Immature natural killer cell (primary cell): ENCODE results near the gene KIR3DL1. TPM values are rescaled to one million over a fixed set of nuclear protein-coding genes. Genes with fewer than 3 reads are reported as not detected.
"Not testable (repeated sequence)": the region's sequence is repeated elsewhere in the genome, so short reads cannot be mapped to it uniquely, and the experiment has no call there.

ENCODE experiments used
- DNase-seq, 3 donors: peaks; one replicate each; pipeline ENCODE4 v3.0.0; 2022; ENCODE audit warnings: mixed read lengths in 1 of 3
- H3K27ac Mint-ChIP-seq, 6 donors: one replicate each; pipeline ENCODE4 v1.8.0; 2020; ENCODE audit warnings: mixed read lengths in 6 of 6, mild to moderate bottlenecking in 5 of 6, inconsistent platforms in 4 of 6, moderate library complexity in 3 of 6
- H3K27me3 Mint-ChIP-seq, 3 donors: one replicate each; pipeline ENCODE4 v1.8.0; 2020 to 2021; ENCODE audit warnings: low read depth in 3 of 3, mild to moderate bottlenecking in 3 of 3, mixed read lengths in 3 of 3, moderate library complexity in 3 of 3, inconsistent platforms in 1 of 3
- H3K36me3 Mint-ChIP-seq, 3 donors: one replicate each; pipeline ENCODE4 v1.8.0; 2020; ENCODE audit warnings: mixed read lengths in 3 of 3, inconsistent platforms in 2 of 3, mild to moderate bottlenecking in 2 of 3
- H3K4me1 Mint-ChIP-seq, 2 donors: one replicate each; pipeline ENCODE4 v1.8.0; 2020; ENCODE audit warnings: inconsistent platforms in 2 of 2, mild to moderate bottlenecking in 2 of 2, mixed read lengths in 2 of 2, moderate library complexity in 1 of 2
- H3K4me3 Mint-ChIP-seq, 5 donors: one replicate each; pipeline ENCODE4 v1.8.0; 2020; ENCODE audit warnings: mild to moderate bottlenecking in 5 of 5, mixed read lengths in 5 of 5, inconsistent platforms in 3 of 5, moderate library complexity in 3 of 5
- H3K9me3 Mint-ChIP-seq, 6 donors: one replicate each; pipeline ENCODE4 v1.8.0; 2020; ENCODE audit warnings: mild to moderate bottlenecking in 6 of 6, mixed read lengths in 6 of 6, inconsistent platforms in 4 of 6, moderate library complexity in 3 of 6
- polyA plus RNA-seq, 3 donors: library from polyadenylated mRNA; unstranded; fragments of 300-500 nt; fragmentation: Illumina TruSeq; gene quantifications; one replicate each; pipeline ENCODE4 v1.2.3, GENCODE V29; 2021

KIR3DL1 gene
- polyA plus RNA-seq, 3 donors from 2014 or later: 140 to 162 (median 144) TPM

- Mint-ChIP-seq H3K36me3 (peaks cover 0 to 14% (median 3%) of the 10 kb centered on the region in 3 donors), H3K4me1 (peaks cover 8 to 15% of the 10 kb centered on the region in 2 donors), H3K27ac (peak overlapping the region in 5 of 6 donors; percentile 23 to 70 (median 34)), H3K4me3 (peak overlapping the region; percentile 16 to 58 (median 43)), H3K27me3 (peaks cover 0 to 3% (median 2%) of the 10 kb centered on the region in 3 donors), H3K9me3 (no peaks in the 10 kb centered on the region)
- no peak for DNase-seq
Observed at GRCh38 chr19:54791476-54791875, 24.8 kb upstream of the KIR3DL1 start.

GRCh38 chr19:54792814-54793213, 23.5 kb upstream of the KIR3DL1 start:
- Mint-ChIP-seq H3K9me3 (no peaks in the 10 kb centered on the region), H3K36me3 (peaks cover 0 to 20% (median 9%) of the 10 kb centered on the region in 3 donors), H3K27ac (no peak overlapping the region), H3K4me1 (peaks cover 8 to 15% of the 10 kb centered on the region in 2 donors), H3K4me3 (no peak overlapping the region), H3K27me3 (peaks cover 0 to 3% (median 2%) of the 10 kb centered on the region in 3 donors)
- DNase-seq: peak; percentile 55 to 61 (median 56)

DNA sequence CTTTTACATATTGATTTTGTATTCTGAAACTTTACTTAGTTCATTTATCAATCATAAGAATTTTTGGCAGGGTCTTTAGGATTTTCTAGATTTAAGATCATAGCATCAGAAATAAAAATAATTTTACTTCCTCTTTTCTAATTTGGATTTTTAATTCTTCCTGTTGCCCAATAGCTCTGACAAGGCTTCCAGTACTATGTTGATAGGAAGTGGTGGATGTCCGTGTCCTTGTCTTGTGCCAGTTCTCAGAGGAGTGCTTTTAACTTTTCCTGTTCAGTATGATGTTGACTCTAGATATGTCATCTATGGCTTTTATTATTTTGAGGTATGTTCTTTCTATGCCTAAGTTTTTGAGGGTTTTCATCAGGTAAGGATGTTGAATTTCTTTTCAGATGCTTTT, 20.5 kb upstream of the KIR3DL1 start:
- Mint-ChIP-seq H3K27ac (peak overlapping the region in 4 of 6 donors; percentile 20 to 76 (median 61)), H3K4me3 (no peak overlapping the region), H3K9me3 (no peaks in the 10 kb centered on the region), H3K36me3 (peaks cover 0 to 13% (median 9%) of the 10 kb centered on the region in 3 donors), H3K4me1 (peaks cover 0 to 15% of the 10 kb centered on the region in 2 donors), H3K27me3 (peaks cover 0 to 5% (median 2%) of the 10 kb centered on the region in 3 donors)
- no peak for DNase-seq

- peaks cover 55 to 57% of the 10 kb centered on the region in 2 donors for H3K4me1 Mint-ChIP-seq
- H3K9me3 Mint-ChIP-seq: peaks cover 0 to 3% (median 0%) of the 10 kb centered on the region in 6 donors
- peaks cover 23 to 31% (median 24%) of the 10 kb centered on the region in 3 donors for H3K27me3 Mint-ChIP-seq
- H3K4me3 Mint-ChIP-seq: peak within 1 kb of the TSS; percentile 73 to 83 (median 76)
- peak within 1 kb of the TSS; percentile 88 to 98 (median 96) for H3K27ac Mint-ChIP-seq
- DNase-seq: peak; percentile 92 to 94 (median 93)
- H3K36me3 Mint-ChIP-seq: peaks cover 0 to 1% (median 0%) of the 10 kb centered on the region in 3 donors
Observed at GRCh38 chr19:54803410-54803809, 12.9 kb upstream of the KIR3DL1 start, which contains the start of gene KIR2DL4. TSS of gene KIR2DL4 (plus strand) at chr19:54803610. CDS start at chr19:54803652, 42 bp downstream.

DNA sequence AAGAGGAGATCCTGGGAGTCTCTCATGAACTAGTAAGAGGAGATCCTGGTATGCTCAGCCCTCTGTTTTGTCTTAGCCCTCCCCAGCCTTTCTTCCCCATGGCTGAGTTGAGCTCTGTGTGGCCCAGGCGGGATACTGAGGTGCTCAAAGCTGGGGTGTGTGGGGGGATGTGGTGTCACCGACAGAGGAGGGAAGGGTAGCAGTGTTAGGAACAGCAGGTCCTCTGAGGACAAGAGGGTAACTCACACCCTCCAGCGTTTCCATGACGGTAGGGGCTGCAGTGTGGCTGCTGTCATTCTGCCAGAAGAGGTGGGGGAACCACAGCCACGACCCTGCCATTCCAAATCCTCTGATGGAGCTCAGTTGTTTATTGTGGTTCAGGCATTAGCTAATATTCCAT, 12.2 kb upstream of the KIR3DL1 start:
- H3K4me1 Mint-ChIP-seq: peaks cover 55 to 57% of the 10 kb centered on the region in 2 donors
- peaks cover 0 to 3% (median 0%) of the 10 kb centered on the region in 3 donors for H3K36me3 Mint-ChIP-seq
- H3K4me3 Mint-ChIP-seq: peak overlapping the region; percentile 73 to 83 (median 76)
- DNase-seq: peak; percentile 84 to 86 (median 86)
- peak overlapping the region; percentile 88 to 98 (median 96) for H3K27ac Mint-ChIP-seq
- peaks cover 21 to 31% (median 26%) of the 10 kb centered on the region in 3 donors for H3K27me3 Mint-ChIP-seq
- H3K9me3 Mint-ChIP-seq: peaks cover 0 to 3% (median 0%) of the 10 kb centered on the region in 6 donors

GRCh38 chr19:54804571-54804970, 11.7 kb upstream of the KIR3DL1 start:
- peaks cover 55 to 56% of the 10 kb centered on the region in 2 donors for H3K4me1 Mint-ChIP-seq
- peak overlapping the region; percentile 88 to 98 (median 96) for H3K27ac Mint-ChIP-seq
- H3K27me3 Mint-ChIP-seq: peaks cover 22 to 31% (median 26%) of the 10 kb centered on the region in 3 donors
- peak overlapping the region; percentile 26 to 83 (median 76) for H3K4me3 Mint-ChIP-seq
- H3K9me3 Mint-ChIP-seq: peaks cover 0 to 3% (median 0%) of the 10 kb centered on the region in 6 donors
- H3K36me3 Mint-ChIP-seq: peaks cover 0 to 5% (median 2%) of the 10 kb centered on the region in 3 donors
- no peak for DNase-seq

GRCh38 chr19:54805665-54806515, 10.4 kb upstream of the KIR3DL1 start:
- peaks cover 55% of the 10 kb centered on the region in 2 donors for H3K4me1 Mint-ChIP-seq
- H3K27ac Mint-ChIP-seq: peak overlapping the region; percentile 88 to 98 (median 96)
- H3K27me3 Mint-ChIP-seq: peaks cover 23 to 34% (median 26%) of the 10 kb centered on the region in 3 donors
- DNase-seq: no peak
- peaks cover 0 to 13% (median 4%) of the 10 kb centered on the region in 3 donors for H3K36me3 Mint-ChIP-seq
- H3K4me3 Mint-ChIP-seq: peak overlapping the region in 3 of 5 donors; percentile 22 to 47 (median 25)
- H3K9me3 Mint-ChIP-seq: peaks cover 0 to 3% (median 0%) of the 10 kb centered on the region in 6 donors

DNA sequence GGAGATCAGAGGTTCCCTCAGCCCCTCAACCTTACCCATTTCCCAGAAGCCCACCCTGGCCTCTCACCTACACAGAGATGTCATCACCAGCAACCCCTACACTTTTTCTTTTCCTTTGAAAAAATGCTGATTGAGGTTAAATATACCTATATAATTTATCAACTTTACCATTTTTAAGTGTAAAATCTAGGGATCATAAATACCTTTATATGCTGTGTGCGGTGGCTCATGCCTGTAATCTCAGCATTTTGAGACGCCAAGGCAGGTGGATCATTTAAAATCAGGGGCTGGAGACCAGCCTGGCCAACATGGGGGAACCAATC, 9.8 kb upstream of the KIR3DL1 start:
- peaks cover 23 to 30% (median 28%) of the 10 kb centered on the region in 3 donors for H3K27me3 Mint-ChIP-seq

DNA sequence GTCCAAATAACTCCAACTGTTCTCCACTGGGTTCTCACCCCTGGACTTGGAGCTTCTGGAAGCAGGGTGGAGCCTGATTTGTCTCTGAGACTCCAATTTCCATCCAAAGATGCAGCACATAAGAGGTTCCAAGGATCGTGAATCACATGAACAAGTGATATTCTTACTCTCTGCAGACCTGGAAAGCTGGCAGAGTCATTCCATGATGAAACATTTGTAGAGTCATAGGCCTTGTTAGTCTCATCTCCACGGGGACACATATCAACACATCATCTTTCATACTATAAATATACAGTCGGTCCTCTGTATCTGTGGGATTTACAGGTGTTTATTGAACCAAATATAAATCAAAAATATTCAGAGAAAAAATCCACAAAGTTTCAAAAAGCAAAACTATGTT, 1.7 kb upstream of the KIR3DL1 start:
- Mint-ChIP-seq H3K36me3 (peaks cover 0 to 16% (median 9%) of the 10 kb centered on the region in 3 donors), H3K27me3 (peaks cover 7 to 19% (median 16%) of the 10 kb centered on the region in 3 donors), H3K27ac (peak overlapping the region in 4 of 6 donors; percentile 47 to 80 (median 60)), H3K4me1 (peaks cover 40 to 41% of the 10 kb centered on the region in 2 donors)
- H3K9me3 Mint-ChIP-seq, H3K4me3 Mint-ChIP-seq, DNase-seq: not testable (repeated sequence)

More for the DNA sequence above, 9.8 kb upstream of the KIR3DL1 start:
- peaks cover 0 to 13% (median 4%) of the 10 kb centered on the region in 3 donors for H3K36me3 Mint-ChIP-seq
- no peak overlapping the region for H3K4me3 Mint-ChIP-seq
- peaks cover 49% of the 10 kb centered on the region in 2 donors for H3K4me1 Mint-ChIP-seq
- DNase-seq: no peak
- peaks cover 0 to 3% (median 0%) of the 10 kb centered on the region in 6 donors for H3K9me3 Mint-ChIP-seq
- peak overlapping the region in 5 of 6 donors; percentile 92 to 98 (median 97) for H3K27ac Mint-ChIP-seq

DNA sequence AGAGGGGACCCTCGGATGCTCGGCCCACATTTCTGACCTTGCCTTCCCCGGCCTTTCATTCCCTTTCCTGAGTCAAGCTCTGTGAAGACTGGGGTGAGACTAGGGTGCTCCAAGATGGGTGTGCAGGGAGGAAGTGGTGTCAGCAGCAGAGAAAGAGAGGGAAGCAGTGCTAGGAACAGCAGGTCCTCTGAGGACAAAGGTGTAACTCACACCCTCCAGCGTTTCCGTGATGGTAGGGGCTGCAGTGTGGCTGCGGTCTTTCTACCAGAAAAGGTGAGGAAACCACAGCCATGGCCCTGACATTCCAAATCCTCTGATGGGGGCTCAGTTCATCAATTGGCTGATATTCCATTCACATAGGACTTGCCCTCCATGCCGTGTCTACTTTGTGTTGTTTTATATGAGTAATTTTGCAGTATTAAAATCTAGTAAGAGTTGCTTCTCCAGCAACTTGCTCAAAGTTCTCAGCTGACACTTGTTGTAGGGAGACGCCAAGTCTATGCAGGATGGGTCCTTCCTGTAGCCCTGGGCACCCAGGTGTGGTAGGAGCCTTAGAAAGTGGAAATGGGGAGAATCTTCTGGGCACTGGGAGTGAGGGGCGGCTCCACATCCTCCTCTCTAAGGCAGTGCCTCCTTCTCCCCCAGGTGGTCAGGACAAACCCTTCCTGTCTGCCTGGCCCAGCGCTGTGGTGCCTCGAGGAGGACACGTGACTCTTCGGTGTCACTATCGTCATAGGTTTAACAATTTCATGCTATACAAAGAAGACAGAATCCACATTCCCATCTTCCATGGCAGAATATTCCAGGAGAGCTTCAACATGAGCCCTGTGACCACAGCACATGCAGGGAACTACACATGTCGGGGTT, 1.6 kb downstream of the KIR3DL1 start:
- peak overlapping the region; percentile 94 to 100 (median 100) for H3K27ac Mint-ChIP-seq
- peaks cover 8 to 18% (median 13%) of the 10 kb centered on the region in 3 donors for H3K27me3 Mint-ChIP-seq

DNA sequence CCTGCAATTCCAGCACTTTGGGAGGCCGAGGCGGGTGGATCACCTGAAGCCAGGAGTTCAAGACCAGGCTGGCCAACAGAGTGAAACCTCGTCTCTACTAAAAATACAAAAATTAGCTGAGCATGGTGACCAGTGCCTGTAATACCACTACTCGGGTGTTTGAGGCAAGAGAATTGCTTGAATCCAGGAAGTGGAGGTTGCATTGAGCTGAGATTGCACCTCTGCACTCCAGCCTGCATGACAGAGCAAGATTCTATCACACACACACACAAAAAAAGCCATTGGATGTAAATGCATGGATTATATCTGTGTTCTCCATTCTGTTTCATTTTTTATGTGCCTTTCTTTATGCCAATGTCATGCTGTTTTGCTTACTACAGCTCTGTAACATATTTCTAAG, 8.1 kb downstream of the KIR3DL1 start:
- H3K27ac Mint-ChIP-seq: not testable (repeated sequence)

More for the DNA sequence above, 1.6 kb downstream of the KIR3DL1 start:
- Mint-ChIP-seq H3K36me3 (peaks cover 7 to 10% (median 7%) of the 10 kb centered on the region in 3 donors), H3K4me1 (peaks cover 45 to 57% of the 10 kb centered on the region in 2 donors), H3K9me3 (no peaks in the 10 kb centered on the region), H3K4me3 (peak overlapping the region; percentile 87 to 100 (median 92))
- peak; percentile 58 to 70 (median 67) for DNase-seq

DNA sequence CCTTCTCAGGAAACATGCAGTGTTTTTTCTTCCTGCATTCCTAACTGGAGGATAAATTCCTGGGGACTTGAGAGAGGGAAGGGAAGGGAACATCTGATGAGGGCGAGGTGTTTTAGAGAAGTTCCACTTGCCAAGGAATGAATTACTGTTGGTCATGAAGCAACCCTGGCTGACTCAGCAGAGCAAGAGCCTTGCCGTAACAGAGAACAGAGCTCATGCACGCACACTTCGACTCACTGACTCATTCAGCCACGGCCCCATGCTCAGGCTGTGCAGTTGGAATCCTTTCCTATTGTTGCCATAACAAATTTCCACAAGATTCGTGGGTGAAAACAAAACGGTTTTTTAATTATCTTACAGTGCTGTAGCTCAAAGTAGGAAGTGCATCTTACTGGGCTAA, 9.1 kb downstream of the KIR3DL1 start:
- Mint-ChIP-seq H3K4me1 (peaks cover 9 to 16% of the 10 kb centered on the region in 2 donors), H3K27ac (peak overlapping the region in 1 of 6 donors; percentile 20)
- H3K27me3 Mint-ChIP-seq, DNase-seq, H3K9me3 Mint-ChIP-seq, H3K36me3 Mint-ChIP-seq, H3K4me3 Mint-ChIP-seq: not testable (repeated sequence)

More for the DNA sequence above, 8.1 kb downstream of the KIR3DL1 start:
- not testable (repeated sequence) for H3K9me3 Mint-ChIP-seq, H3K27me3 Mint-ChIP-seq, DNase-seq, H3K36me3 Mint-ChIP-seq, H3K4me3 Mint-ChIP-seq
- H3K4me1 Mint-ChIP-seq: peaks cover 14 to 25% of the 10 kb centered on the region in 2 donors

GRCh38 chr19:54828064-54828463, 11.8 kb downstream of the KIR3DL1 start:
- not testable (repeated sequence) for H3K27me3 Mint-ChIP-seq

More at GRCh38 chr19:54828064-54828463, 11.8 kb downstream of the KIR3DL1 start:
- Mint-ChIP-seq H3K4me1 (peaks cover 17 to 21% of the 10 kb centered on the region in 2 donors), H3K27ac (peak overlapping the region in 2 of 6 donors; percentile 14 to 27)
- H3K4me3 Mint-ChIP-seq, DNase-seq, H3K36me3 Mint-ChIP-seq, H3K9me3 Mint-ChIP-seq: not testable (repeated sequence)
